Activated CD4-positive, alpha-beta T cell treated with anti-CD3 and anti-CD28 coated beads for 4 hours (primary cell): ENCODE measurements around the gene S100A14.
"Not testable (repeated sequence)": the region's sequence is repeated elsewhere in the genome, so short reads cannot be mapped to it uniquely, and the experiment has no call there.

ENCODE experiments used
- DNase-seq, 2 donors: peaks; one replicate each; pipeline ENCODE4 v3.0.0-alpha.2; 2020

The S100A14 gene

GRCh38 chr1:153616144-153616916 is at the start of gene S100A14:
Gene S100A14 (minus strand): TSS chr1:153616325. CDS start chr1:153615858, 467 bp downstream.
- no peak for DNase-seq

GRCh38 chr1:153663211-153663610 is 47.1 kb upstream of the S100A14 start:
- no peak for DNase-seq

GRCh38 chr1:153662269-153662668 is 46.1 kb upstream of the S100A14 start:
- DNase-seq = no peak

GRCh38 chr1:153661111-153661708 is 45.1 kb upstream of the S100A14 start:
- DNase-seq = no peak

- DNase-seq = no peak
Measured at GRCh38 chr1:153659656-153660055, 43.5 kb upstream of the S100A14 start.

- no peak for DNase-seq
Measured at GRCh38 chr1:153659175-153659534, 43.0 kb upstream of the S100A14 start.

DNA sequence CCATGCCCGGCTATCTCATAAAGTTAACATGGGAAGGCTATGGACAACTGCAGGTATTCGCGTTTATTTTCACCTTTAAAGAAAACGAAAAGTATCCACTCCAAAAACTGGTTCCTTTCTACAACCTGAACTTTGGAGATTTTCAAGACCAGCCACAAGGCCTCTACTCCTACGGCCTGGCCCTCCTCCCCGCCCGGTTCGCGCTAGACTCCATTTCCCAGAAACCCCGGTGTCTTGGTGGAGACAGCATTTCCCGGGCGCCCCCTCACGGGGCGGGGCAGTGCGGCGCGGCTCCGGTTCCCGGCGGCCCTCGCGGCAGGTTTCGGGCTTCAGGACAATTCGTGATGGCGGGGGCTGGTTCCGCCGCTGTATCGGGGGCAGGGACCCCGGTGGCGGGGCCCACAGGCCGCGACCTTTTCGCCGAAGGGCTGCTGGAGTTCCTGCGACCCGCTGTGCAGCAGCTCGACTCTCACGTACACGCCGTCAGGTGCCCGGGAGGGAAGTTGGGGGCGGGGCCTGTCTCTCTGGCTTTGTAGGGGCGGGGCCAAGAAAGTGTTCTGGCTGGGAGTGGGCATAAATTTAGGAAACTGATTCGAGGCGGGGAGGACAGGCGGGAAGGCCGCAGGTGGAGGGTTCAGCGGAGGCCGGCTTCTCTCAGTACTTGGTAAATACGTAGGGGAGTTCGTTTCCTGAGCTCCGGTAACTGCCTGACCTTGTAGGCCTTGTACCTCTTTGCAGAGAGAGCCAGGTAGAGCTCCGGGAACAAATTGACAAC is 42.5 kb upstream of the S100A14 start, which contains the start of gene SNAPIN:
SNAPIN (plus strand) TSS at position 304 of the 775 bp plus-strand sequence; CDS start at position 345, 41 bp downstream.
- peak; percentile 86 to 89 for DNase-seq

- no peak for DNase-seq
Measured at GRCh38 chr1:153655333-153655732, 39.2 kb upstream of the S100A14 start.

- DNase-seq = no peak
Measured at GRCh38 chr1:153652805-153653500, 36.8 kb upstream of the S100A14 start.

DNA sequence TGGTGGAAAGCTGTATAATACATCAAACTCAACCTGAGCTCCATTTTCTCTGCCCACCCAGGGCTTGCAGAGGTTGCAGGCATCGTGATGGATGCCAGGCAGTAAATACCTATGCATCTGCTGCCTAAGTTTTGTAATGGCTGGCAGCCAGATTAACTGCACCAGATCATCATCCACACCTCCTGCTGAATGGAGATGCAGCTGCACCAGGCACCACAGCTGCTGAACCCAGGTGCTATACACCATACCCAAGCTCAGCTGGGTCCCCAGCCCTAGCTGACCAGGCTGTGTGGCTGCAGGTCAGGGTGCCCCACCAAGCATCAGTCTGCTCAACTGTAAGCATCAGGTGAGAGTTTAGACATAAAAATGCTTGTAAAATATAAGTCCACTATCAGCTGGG is 35.6 kb upstream of the S100A14 start:
- DNase-seq = no peak

DNA sequence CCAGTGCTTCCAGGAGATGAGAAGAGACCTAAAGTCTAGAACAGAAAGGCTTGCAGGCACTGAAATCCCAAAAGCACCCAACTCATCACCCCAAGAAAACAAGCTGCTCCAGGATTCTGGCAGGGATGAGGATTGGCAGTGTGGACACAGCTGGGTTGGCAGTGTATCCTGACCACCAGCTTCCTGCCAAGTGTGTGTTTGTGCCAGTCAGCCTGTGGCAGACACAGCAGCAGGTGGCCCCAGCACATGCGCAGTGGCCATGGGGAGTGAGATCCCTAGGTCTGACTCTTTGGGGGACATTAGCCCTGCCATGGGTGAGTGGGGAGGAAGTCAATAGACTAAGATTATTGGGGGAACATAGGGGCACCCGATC is 33.7 kb upstream of the S100A14 start:
- DNase-seq = no peak

GRCh38 chr1:153649137-153649862 is 33.2 kb upstream of the S100A14 start:
- no peak for DNase-seq

DNA sequence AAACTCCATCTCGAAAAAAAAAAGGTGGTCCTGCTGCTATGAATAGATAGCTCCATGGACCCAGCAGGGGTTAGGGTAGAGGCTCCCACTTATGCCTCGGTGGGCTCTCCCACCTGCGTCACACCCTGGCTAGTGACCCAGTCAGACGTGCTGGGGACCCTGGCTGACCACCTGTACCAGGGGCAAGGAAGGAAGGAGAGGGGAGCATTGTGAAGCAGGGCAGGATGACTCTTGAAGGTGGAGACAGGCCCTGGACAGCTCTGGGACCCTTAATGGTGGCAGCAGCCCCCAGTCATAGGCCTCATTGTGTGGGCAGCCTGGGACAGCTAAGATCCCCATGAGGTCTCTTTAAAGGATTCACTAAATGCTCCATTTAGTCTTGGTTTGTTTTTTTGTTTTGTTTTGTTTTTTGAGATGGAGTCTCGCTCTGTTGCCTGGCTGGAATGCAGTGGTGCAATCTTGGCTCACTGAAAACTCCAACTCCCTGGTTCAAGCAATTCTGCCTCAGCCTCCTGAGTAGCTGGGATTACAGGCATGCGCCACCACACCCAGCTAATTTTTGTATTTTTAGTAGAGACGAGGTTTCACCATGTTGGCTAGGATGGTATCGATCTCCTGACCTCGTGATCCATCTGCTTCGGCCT is 32.0 kb upstream of the S100A14 start:
- DNase-seq = no peak

- no peak for DNase-seq
Measured at GRCh38 chr1:153647346-153647714, 31.2 kb upstream of the S100A14 start.

DNA sequence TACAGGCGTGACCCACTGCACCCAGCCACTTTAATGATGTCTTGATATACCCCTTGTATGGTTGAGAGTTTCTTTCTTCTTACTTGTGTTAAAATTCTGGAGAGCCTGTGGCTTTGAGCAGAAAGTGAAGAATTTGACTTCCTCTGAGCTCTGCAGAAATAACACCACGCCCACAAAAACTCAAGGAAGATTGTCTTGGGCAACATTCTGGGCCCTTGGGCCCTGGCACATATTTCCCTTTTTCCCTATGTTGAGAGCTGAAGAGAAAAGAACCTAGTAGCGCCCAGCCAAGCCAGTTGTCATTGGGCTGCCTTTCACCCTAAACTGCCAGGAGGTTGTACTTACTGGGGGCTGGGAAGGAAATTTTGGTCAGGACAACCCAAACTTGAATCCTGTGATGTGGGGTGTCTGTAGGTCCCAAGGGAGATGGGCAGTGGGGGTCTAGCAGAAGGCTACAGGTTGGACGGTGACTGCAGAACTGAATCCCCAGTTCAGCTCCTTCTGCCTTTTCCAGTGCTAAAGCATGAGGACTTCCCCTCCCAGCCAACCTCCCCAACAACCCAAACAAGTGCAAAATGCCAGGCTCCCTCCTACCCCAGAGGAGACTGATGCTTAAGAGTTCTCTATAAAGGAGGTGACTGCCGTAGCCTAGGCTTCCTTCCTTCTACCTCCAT is 30.7 kb upstream of the S100A14 start:
- no peak for DNase-seq

- no peak for DNase-seq
Measured at GRCh38 chr1:153643816-153644215, 27.7 kb upstream of the S100A14 start.

GRCh38 chr1:153643100-153643499 is 27.0 kb upstream of the S100A14 start:
- DNase-seq = no peak

DNA sequence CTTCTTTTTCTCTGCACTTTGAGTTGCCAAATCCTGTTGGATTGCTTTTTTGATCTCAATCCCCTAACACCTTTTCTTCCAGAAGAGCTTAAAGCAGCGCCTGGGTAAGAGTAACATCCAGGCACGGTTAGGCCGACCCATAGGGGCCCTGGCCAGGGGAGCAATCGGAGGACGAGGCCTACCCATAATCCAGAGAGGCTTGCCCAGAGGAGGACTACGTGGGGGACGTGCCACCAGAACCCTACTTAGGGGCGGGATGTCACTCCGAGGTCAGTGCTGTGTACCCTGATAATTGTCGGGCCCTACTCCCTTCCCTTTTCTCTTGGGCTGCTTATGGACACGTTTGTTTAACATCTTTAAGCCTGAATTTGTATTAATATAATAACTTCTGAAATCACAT is 26.0 kb upstream of the S100A14 start:
- no peak for DNase-seq

GRCh38 chr1:153640861-153641260 is 24.7 kb upstream of the S100A14 start:
- DNase-seq = no peak

GRCh38 chr1:153640213-153640612 is 24.1 kb upstream of the S100A14 start:
- DNase-seq = not testable (repeated sequence)

DNA sequence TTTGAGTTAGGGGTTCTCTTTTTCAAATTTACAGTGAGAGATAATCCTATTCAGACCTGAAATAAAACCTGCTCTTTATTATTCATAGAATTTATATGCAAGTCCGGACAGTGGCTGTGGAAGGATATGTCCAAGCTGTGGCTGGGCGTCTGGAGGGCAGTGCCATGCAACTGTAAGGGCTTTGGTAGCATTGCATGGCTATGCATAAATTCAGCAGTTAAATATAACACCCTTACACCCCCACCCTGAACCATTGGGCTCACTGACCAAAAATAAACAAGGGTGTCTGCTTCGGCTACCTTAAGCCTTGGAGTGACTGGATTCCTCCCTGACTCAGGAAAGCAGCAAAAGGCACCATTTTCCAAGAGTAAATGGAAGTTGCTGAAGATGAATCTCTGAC is 23.2 kb upstream of the S100A14 start:
- DNase-seq = no peak
